HG02885 (cell line): ENCODE results near the gene ACTN2.

Experiments
- ATAC-seq: cut with Tn5 transposase; IDR thresholded peaks from one replicate; pipeline ENCODE4 v1.9.1; 2021; ENCODE audit warnings: mild to moderate bottlenecking; ENCODE audit not compliant: unreplicated experiment, poor library complexity

Gene ACTN2

DNA sequence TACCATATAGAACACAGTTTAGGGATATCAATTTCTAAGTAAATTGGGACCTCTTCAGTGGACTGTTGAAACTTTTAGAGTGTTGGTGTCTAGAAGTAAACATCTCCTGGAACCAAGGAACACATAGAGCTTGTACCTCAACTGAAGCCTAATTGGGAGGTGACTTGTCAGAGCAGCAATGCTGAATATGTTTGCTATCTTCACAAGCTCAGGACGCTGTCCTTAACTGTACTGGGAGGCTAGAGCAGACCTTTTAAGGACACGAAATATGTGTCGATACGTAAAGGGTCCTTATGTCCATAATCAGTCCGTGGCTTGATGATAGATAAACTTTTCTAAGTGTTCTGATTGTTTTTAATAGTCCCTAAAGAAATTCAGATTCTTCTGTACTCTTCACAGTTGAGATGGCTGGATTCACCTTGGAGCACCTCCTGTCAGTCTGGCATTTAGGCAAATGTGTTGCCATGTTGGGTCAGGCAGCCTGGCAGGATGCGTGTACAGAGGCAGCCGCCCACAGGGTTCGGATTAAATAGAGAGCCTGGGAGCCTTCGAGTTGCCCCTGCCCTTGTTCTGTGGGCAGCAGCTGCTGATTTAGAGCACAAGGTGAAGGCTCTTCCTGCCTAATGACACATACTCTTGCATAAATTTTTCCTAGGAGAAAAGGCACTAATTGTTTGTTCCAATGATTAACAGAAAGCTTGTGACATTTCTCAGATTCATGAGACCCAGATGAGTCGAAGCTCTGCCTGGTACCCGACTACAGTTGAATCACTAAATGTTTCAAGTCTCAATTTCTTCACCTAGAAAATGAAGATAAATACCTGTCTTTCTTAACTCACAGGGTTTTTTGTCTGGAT is 3.6 kb downstream of the ACTN2 start:
- ATAC-seq, result no peak

DNA sequence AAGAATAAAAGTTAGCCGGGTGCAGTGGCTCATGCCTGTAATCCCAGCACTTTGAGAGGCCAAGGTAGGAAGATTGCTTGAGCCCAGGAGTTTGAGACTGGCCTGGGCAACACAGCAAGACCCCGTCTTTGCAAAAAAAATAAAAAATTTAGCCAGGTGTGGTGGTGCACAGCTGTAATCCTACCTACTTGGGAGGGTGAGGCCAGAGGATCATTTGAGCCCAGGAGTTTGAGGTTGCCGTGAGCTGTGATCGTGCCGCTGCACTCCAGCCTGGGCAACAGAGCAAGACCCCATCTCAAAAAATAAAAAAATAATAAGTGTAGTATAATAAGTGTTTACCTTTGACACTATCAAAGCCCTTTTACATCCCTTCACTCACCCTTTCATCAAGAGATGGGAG is 5.0 kb downstream of the ACTN2 start:
- no peak for ATAC-seq

GRCh38 chr1:236692128-236692527 is 5.8 kb downstream of the ACTN2 start:
- ATAC-seq, result no peak

DNA sequence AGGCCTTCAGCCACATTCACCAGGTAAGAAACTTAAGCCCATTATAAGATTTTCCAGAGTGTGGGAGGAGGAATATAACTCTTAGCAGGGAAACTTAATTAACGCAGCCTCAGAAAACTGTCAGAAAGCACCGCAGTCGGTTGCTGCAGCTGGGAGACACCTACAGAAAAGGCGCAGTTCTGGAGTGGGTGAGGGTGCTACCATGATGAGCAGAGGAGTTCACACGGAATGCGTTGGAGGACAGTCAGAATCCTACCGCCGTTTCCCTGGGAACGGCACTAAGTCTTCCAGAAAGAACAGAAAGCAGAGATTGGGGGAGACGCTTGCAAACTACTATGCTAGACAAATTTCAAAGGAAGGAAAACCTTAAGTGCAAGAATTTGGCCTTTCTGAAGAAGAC is 6.4 kb downstream of the ACTN2 start:
- ATAC-seq, result no peak

DNA sequence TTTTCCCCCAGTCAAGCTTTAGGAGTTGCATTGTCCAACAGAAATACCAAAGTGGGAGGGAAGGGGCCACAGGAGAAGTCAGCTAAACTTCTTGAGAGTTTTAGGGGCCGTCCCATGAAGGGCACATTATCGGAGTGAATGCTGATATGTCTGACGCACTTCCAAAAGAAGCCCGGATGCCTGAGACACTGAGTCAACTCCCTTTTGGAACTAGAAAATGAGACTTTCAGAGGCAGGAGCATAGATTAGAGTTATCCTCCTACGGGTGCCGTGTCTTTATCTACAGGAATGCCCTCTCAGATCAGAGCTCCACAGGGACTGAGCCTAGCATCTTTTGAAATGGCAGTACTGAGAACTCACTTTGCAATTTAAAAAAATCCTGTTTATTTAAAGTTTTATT is 13.1 kb downstream of the ACTN2 start:
- ATAC-seq, result no peak

DNA sequence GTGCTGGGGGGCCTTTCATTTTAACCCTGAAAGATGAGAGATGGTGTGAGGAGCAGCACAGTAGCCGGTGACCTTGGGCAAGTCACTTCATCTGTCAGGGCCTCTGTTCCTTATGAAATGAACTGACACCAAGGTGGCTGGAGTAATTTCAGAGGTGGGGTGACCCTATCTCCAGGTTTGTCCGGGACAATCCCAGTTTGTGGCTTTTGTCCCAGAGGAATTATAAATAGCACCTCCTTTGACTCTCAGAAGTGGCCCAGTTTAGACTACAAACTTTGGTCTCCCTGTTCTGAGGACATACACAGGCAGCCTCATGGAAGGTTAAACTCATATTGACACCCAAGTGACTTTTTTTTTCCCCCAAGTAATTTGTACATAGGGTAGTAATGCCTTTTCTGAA is 14.6 kb downstream of the ACTN2 start:
- no peak for ATAC-seq

DNA sequence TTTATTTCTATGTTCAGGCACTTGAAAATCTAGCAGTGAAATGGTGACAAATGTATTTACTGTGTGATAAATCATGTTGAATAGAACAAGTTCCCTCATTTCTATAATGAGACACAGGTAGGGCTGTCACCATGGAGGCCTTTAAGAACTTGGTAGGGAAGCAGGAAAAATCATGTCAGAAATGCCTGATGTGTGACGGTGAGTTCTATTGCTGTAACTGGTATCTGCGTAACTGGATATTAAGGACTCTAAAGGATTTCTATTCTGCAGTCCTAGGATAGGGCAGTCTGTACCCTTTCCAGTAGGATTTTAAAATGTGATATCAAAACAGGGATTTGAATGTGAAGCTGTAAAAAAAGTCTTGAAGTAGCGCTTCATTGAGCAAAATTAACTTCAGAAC is 15.5 kb downstream of the ACTN2 start:
- no peak for ATAC-seq

GRCh38 chr1:236702791-236703394 is 16.6 kb downstream of the ACTN2 start:
- no peak for ATAC-seq

- no peak for ATAC-seq
These were observed 19.5 kb downstream of the ACTN2 start for GRCh38 chr1:236705771-236706170.

DNA sequence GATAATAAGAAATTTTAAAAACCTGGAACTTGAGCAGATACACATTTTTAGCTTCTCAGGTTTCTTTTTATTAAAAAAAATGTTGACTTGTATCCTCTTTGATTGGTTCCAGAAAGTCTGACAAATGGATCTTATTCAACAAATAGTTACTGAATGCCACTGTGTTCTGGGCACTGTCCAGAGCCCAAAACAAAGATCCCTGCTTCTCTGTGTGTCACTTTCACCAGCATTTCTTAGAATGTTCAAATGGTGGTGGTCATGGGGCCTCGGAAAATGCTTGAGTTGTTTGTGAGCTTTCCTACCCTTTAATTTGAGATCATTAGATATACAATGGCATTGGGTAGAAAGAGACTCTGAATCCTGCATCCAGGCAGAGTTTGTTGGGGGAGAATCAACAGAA is 19.9 kb downstream of the ACTN2 start:
- ATAC-seq, result no peak

GRCh38 chr1:236710328-236710892 is 24.1 kb downstream of the ACTN2 start:
- no peak for ATAC-seq

DNA sequence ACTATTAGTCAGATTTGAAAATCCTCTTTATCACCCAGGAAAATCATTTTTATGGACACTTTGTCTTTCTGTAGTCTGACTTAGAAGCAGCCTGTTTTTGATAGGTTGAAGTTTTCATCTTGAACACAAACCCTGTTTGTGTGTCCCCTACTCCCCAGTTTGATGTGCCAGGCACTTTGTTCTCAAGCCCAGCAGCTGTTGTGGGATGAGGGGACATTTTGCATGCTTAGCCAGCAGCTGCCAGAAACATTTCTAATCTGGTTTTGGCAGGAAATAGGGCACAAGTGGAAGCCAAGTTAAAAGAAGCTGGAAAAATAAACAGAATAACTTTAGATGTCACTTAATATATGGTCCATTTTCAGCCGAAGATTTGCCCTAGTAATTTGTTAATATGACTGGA is 29.9 kb downstream of the ACTN2 start:
- no peak for ATAC-seq

GRCh38 chr1:236717811-236718210 is 31.5 kb downstream of the ACTN2 start:
- ATAC-seq, result no peak

GRCh38 chr1:236718328-236718727 is 32.0 kb downstream of the ACTN2 start:
- no peak for ATAC-seq

DNA sequence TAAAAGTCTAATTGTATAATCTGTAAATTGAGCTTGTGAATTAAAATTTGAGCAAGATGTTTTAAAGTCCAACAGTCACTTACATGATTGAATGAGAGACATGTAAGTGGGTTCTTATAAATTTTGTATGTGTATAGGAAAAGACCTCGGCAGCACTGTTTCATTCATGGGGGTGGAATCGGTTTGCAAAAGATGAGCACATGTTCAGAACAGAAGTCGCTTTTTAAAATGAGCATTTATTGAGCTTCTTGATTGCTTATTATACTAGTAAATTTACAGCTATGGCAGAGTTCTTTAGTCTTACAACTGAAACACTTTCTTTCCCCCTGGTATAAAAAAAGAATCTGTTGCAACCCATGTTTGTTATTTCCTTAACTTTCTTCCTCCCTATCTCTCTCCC is 33.9 kb downstream of the ACTN2 start:
- no peak for ATAC-seq

DNA sequence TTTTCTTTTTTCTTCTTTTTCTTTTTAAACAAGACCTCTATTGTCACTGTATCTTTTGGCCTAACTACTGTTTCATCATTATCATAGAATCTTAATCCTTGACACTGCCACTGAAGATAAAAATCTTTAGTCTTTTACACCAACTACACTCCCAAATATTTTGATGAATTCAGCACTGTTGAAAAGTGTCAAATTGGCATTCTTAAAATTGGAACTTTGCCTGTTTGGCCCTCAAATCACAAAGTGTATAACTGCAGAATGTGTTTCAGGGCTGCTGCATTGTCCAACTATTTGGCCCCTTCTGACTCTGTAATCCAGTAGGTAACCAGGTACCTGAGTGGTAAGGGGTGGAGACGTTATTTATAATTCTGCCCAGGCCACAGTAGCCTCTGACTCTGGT is 34.3 kb downstream of the ACTN2 start:
- no peak for ATAC-seq

DNA sequence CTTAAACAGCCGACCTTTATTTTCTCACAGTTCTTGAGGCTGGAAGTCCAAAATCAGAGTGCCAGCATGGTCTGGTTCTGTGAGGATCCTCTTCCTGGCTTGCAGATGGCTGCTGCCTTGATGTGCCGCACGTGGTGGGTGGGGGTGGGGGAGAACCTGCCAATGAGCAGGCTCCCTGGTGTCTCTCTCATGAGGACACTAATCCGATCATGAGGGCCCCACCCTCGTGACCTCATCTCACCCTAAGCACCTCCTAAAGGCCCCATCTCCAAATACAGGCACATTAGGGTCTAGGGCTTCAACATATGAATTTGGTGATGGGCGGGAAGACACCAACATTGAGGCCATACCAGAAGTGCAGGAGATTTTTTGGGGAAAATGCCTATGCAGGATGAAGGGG is 37.8 kb downstream of the ACTN2 start:
- no peak for ATAC-seq

GRCh38 chr1:236724506-236724905 is 38.2 kb downstream of the ACTN2 start:
- ATAC-seq, result no peak

GRCh38 chr1:236725668-236726067 is 39.4 kb downstream of the ACTN2 start:
- ATAC-seq, result no peak

- no peak for ATAC-seq
These were observed 41.2 kb downstream of the ACTN2 start for GRCh38 chr1:236727521-236727920.

DNA sequence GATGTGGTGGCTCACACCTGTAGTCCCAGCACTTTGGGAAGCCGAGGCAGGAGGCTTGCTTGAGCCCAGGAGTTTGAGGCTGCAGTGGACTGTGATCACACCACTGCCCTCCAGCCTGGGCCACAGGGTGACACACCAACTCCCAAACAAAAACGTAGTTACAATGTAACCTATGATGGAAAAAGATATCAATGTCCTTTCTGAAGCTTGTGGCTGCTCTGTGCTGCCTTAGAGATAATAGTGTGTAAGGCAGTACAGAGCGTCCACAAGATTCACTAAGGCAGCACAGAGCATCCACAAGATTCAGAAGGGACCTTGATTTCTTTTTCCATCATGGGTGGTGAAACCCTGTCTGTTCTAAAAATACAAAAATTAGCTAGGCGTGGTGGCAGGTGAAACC is 42.5 kb downstream of the ACTN2 start:
- no peak for ATAC-seq

- no peak for ATAC-seq
These were observed 47.4 kb downstream of the ACTN2 start for GRCh38 chr1:236733653-236734052.
